HG03354 (cell line): Measurements from ENCODE around the gene STIM2.
A peak's percentile ranks its signal among the peaks of the same experiment; 100 is the strongest.
"Not testable (repeated sequence)": the region's sequence is repeated elsewhere in the genome, so short reads cannot be mapped to it uniquely, and the experiment has no call there.

ENCODE experiments used
- ATAC-seq: cut with Tn5 transposase; IDR thresholded peaks from one replicate; pipeline ENCODE4 v1.9.1; 2021; ENCODE audit warnings: mild to moderate bottlenecking; ENCODE audit not compliant: unreplicated experiment, poor library complexity, severe bottlenecking

The STIM2 gene

DNA sequence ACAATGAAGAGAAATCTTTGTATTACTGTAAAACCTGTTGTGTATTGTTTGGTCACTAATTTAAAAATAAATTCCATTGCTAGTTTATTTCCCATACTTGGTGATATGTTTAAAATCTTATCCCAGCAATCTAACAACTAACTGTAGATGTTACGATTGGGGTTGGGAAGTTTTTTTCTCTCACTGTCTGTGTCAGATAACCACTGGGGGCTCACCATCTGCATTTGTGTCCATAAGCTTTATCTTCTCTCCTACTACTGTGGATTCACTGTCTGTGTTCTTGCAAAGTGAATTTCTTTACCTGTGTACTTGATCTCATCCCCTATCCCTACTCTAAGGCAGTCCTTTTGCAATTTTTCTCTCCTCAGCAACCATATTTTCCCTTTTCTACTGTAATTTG, 81.3 kb downstream of the STIM2 start:
- no peak for ATAC-seq

DNA sequence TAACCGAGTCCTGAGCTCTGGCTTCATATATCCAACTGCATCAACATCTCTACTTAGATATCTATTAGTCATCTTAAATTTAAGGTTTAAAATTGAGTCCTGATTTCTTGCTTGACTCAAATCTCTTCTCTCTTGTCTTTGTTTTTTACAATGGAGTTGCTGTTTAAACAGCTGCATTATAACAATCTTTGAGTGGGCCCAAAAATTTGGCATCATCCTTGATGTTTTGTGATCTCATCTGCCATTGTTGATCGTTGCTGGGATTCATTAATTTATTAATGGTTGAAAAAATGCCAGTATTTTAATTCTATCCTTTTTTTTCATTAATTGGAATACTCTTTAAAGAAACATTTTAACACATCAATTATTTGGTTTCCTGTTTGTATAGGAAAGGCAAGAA, 82.2 kb downstream of the STIM2 start:
- no peak for ATAC-seq

DNA sequence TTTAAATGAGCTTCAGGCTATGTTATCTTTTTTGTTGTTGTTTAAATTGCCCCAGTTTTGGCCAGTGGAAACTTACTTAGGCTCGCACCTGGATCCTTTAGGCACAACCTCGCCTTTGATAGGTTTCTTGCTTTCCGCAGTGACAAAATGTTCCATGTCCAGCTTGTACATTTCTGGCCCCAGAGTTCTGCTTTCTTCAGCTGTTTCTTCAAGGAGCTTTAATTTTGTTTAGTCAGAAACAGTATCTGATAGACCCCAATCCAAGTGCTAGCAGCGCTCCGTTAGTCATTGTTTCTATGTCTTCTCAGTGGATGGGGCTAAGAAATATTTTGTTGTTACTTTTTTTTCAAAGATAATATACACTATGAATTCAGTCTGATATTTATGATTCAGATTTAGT, 82.8 kb downstream of the STIM2 start:
- ATAC-seq: no peak

DNA sequence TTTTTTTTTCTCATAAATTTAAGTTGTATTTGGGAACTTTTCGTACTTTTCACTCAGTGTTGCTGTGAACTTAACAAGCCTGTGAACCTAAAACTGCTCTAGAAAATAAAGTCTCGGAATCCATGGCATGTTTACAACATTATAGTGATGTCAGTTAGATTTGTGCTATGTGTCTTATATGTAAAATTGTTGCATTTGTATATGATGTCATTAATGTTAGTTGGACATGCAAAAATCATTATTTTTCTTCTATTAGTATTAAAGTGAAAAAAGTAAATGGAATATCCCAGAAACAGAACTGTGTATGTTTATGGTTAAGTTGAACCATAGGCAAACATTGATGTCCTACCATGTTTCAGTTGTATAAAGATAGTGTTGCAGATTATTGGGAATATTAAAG, 85.2 kb downstream of the STIM2 start:
- no peak for ATAC-seq

DNA sequence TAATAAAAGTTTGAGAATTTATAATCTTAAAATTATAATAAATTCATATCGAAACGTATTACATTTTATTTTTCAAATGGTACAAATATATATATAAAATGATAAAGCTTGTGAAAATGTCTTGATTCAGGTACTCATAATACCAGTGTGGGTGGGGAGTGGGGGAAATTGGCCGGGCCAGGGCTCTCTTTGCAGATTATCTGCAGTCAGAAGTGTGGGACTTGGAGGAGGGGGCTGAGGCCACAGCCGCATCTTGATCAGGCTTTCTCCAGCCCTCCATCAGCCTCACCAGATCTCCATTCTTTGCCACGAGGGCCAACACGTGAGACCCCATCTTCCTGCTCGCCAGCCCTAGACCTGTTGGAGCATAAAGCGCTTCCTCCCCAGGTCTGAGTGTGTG, 86.7 kb downstream of the STIM2 start:
- ATAC-seq: no peak

DNA sequence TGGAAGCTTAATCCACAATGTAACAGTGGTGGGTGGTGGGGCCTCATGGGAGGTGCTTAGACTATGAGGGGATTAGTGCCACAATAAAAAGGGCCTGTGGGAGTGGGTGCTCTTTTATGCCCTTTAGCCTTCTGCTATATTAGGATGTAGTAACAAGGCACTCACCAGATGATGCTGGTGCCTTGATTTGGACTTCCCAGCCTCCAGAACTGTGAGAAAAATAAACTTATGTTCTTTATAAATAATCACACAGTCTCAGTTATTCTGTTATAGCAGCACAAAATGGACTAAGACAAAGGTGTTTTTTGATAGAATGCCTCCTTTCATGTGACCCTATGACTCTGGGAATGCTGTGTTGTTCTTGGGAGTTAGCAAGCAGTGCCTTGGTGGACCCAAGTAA, 89.8 kb downstream of the STIM2 start:
- no peak for ATAC-seq

DNA sequence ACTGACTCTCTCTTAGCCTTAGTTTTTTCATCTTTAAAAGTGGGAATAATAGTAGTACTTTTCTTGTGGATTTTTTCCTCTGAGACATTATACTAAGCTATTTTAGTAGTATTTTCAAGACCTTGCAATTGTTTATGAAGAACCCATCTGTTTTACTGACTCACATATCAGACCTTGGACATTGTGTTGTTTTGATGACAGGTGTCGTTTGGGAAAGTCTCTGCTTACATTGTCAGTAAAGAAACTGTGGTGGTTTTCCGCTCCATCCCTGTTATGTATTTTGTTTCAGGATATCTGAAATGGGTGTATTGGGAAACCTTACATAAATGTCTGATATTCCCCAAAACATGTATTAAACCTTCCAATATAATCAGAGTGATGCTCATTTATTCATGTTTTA, 92.2 kb downstream of the STIM2 start:
- no peak for ATAC-seq

DNA sequence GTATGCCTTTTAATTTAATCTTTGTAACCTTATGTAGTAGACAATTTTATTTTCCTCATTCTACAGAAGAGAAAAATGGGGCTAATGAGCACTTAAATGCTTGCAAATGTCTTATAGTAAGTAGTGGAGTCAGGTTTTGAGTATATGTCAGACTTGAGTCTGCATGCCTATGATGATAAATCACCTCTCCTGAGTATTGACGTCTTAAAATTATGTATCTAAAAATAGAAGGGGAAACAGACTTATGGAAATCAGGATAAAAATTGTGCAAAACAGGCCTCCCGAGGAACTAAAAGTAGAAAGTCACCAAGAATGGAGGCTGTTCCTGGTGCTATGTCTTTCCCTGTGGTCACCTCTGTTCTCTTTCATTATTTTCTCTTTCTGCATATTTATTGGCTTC, 92.7 kb downstream of the STIM2 start:
- no peak for ATAC-seq

DNA sequence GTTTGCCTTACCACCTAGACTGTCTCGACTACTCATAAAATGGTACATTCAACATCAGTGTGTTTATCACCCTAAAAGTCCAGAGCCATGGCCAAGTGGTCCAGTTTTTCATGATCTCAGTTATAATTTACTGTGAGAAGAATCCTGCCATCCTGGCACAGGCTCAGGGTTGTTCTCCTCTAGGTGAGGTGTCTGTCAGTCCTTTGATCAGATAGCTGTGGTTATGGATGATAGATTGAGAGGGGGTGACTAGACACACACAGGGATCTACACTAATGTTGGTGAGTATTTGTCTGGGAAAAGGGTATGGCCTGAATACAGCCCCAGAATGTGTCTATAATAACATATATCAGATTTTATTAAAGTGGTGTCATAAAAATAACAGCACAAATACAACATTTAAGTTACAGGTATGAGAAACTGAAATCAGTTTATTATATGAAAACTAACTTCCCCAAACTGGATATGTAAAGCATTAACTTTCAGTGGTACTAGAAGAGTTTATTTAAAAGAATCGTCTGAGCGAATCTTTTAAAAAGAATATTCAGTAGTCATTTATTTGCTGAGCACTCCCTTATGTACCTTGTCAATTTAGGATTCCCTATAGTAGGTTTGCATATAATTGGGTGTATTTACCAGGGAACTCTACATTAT, 93.3 kb downstream of the STIM2 start:
- ATAC-seq: no peak

DNA sequence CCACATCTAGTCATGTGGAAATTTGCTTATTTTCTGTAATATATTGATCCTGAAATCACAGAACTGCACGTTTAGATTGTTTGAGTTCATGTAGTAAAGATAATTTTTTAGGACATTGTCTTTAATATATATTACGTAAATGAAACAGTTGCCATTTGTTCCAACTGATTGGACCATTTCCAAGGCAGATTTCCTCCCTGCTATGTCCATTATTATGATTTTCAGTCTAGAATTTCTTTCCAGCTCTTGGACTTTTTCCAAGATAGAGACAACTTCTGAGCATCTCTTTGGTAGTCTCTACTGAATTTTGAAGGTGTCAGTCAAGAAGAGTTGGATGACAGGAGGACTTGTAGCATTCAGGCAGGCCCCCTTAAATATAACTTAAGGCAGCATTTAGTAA, 94.6 kb downstream of the STIM2 start:
- no peak for ATAC-seq

DNA sequence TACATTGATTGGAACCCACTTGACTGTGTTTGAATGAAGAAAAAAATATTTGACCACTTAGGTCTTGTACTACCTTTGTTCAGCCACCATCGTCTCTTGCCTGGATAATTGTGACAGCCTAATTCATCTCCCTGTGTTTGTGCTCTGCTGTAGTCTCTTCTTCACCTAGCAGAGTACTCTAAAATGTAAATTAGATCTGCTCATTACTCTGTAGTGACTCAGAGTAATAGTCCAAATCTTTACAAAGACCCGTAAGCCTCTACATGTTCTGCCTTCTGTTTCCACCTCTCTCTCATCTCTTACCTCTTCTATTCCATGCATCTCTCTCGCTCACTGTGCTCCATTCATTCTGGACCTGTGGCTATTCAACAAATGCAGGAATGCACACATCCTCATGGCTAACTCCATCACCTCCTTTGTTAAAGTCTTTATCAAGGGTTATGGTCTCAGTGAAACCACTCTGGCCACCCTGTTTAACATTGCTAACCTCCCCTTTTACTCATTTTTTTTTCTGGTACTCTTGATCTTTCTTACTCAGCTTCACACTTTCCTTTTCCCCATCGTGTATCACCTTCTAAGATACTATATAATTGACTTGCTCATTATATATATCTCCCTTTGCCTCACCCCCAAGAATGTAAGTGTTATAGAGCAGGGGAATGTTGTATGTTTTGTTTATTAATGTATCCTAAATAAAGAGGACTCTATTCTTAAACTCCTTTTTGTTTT, 98.4 kb downstream of the STIM2 start:
- ATAC-seq: no peak

DNA sequence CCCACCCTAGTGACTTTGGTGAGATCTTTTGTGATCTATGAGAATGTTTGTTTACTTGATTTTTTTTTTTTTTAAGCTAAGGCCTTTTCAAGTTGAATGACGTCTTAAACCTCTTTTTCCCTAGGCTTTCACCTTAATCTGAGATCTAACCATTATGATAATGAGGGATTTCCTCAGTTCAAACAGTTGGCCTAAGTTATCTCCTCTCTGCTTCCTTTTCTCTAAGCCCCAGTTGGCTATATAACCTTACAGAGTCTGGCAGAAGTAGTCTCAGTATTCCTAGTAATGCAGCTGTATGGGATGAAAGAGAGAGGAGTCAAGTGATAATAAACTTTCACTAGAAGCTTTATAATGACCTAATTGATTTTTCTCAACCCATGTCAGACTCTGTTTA, 99.0 kb downstream of the STIM2 start:
- ATAC-seq: no peak

DNA sequence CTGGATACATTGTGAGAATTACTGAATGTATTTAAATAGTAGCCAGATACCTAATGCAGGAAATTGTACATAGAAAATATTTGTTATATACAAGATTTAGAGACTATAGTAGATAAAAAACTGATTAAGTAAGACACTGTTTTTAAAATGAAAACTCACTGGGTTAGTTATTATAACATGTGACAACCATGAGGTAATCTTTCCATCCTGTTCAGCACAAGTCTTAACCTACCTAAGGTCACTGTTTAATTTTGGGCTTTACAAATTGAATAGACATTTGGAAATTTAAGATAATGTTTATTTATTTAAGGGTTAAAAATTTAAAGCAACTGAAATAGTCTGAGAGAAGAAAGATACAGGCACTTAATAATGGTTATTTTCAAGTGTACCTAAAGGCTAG, 102.1 kb downstream of the STIM2 start:
- no peak for ATAC-seq

DNA sequence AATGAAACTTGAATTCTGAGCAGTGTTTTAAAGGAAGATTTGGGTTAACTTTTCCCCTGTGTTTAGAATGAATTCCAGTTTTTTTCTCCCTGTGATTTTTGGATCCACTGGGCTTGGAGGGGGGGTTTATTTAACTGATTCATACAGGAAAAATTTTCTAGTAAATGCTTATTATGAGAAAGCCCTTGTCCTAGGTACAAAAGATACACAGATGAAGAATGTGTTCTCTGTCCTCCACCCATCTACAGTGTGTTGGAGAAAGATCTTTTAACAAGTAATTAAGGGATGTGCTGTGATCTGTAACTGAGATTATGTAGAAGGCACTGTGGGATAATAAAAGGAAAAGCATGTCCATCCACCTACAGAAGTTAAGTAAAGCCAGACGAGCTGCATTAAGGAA, 103.9 kb downstream of the STIM2 start:
- ATAC-seq: no peak

DNA sequence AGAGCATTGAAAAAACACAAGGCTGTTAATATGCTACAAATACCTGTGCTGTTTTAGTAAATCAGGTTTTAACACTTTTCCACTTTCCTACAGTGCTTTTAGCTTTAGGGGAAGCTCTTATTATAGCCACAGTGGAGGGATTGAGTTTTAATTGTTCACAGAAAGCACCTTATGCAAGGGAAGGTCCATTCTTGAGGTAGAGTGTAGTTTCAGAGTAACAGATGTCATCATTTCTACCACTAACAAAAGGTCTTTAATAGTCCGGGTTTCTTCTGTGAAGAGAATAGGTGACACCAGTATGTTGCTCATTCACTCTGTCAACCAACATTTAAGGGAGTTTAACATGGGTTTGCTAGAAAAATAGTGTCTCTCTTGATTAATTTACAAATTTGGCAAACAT, 104.4 kb downstream of the STIM2 start:
- ATAC-seq: no peak

DNA sequence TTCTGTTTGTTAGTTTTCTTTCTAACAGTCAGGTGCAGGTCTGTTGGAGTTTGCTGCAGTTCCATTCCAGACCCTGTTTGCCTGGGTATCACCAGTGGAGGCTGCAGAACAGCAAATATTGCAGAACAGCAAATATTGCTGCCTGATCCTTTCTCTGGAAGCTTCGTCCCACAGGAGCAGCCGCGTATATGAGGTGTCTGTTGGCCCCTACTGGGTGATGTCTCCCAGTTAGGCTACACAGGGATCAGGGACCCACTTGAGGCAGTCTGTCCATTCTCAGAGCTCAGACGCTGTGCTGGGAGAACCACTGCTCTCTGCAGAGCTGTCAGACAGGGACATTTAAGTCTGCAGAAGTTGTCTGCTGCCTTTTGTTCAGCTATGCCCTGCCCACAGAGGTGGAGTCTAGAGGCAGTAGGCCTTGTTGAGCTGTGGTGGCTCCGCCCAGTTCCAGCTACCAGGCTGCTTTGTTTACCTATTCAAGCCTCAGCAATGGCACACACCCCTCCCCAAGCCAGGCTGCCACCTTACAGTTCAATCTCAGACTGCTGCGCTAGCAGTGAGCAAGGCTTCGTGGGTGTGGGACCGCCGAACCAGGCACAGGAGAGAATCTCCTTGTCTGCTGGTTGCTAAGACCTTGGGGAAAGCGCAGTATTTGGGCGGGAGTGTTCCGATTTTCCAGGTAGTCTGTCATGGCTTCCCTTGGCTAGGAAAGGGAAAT, 115.0 kb downstream of the STIM2 start:
- ATAC-seq: not testable (repeated sequence)

DNA sequence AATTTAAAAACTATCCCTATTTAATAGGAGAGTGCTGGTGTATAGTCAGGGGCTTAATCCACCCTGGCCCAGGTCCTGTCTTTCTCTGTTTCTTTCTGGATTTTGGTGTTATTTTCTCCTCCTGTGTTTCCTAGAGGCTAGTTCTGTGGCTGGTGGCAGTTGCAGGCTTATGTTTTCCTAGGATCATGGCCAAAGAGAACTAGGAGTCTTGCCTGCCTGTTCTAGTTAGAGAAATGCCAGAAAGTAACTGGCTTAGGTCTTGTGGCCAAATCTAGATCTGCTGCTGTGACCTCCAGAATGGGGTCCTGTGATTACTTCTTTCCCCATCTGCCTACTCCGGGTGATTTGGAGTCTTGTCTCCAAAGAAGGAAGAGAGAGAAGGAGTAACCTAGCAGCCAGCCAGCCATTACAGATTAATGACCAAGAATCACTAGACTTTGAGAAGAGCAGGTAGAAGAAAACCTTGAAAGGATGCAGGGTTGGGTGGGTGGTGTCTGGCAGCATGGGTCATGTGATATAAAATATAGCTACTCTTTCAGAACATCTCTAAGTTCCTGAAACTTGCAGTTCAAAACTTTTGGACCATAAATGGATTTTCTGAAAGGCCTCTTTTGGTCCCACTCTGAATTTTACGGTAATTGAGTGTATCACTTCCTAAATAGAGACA, 117.9 kb downstream of the STIM2 start:
- no peak for ATAC-seq

DNA sequence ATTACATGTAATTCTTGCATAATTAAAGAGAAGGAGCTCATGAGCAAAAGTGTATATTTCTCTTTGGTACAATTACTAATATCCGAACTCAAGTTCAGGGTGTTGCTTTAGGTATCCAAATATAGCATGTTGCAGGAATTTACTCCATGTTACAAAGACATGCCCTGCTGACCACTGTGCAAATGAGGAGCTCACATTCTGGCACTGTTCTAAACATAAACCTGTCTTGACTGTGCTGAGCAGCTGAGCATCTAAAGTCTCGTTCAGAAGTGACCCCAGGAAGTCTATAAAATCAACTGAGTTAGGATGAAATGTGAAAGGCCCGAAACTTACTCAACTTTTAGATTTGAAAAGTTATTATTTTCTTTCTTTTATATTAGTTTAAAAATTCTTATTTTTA, 124.3 kb downstream of the STIM2 start:
- ATAC-seq: no peak

DNA sequence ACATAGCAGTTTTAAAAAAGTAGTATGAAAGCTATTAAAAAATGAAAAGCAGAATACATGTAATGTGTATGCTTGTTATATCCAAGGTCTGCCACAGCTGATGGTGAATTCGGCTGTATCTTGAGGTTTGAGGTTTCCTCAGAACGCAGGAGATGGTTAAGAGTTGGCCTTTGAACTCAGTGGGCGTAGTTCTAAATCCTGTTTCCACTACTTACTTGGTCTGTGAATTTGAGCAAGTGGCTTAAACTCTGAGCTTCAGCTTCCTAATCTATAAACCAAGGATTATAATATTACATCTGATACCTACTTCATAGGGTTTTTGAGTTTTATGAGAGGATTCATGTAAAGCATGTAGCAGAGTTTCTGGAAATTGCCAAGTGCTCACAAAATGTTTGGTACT, 125.2 kb downstream of the STIM2 start:
- peak; percentile 83 for ATAC-seq

DNA sequence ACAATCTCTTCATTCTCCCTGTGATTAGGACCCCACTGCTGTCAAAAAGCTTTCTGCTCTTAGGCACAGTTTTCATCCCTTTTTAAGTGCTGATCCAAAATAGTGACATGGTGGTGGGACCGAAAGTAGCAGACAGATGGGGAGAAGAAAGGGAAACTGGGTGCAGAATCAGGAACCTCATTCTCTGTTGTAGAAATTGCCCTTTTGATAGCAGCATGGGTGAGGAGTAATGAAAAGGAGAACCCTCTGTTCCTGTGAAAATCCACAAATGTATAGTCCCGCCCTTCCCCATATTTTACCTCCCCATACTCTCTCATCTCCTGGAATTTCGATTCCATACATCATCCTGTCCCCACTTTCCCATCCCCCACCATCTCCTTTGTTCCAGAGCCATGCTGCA, 126.5 kb downstream of the STIM2 start:
- no peak for ATAC-seq

DNA sequence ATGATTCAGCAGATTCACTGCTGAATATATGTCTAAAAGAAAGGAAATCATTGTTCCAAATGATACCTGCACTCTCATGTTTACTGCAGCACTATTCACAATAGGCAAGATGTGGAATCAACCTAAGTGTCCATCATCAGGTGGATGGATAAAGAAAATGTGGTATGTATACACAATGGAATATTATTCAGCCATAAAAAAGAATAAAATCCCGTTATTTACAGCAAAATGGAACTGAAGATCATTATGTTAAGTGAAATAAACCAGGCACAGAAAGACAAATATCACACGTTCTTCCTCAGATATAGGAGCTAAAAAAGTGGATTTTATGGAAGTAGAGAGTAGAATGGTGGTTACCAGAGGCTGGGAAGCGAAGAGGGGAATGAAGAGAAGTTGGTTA, 130.4 kb downstream of the STIM2 start:
- no peak for ATAC-seq
